NK-92 treated with Interleukin-12 subunit alpha and Interleukin-12 subunit beta, amount 100 ng/mL, for 24 hours (cell line): Measurements from ENCODE around the gene NLGN1.

Experiments used
- DNase-seq: peaks from one replicate; lab custom pipeline; 2025; lab: John Stamatoyannopoulos, UW

The NLGN1 gene

GRCh38 chr3:174285242-174285864 lies 887.8 kb downstream of the NLGN1 start:
- no peak for DNase-seq

- no peak for DNase-seq
Measured at GRCh38 chr3:174287705-174288104, 890.2 kb downstream of the NLGN1 start.

- no peak for DNase-seq
Measured at GRCh38 chr3:174294616-174295015, 897.1 kb downstream of the NLGN1 start.

- DNase-seq, result no peak
Measured at GRCh38 chr3:174295306-174296092, 898.0 kb downstream of the NLGN1 start.

- DNase-seq, result no peak
Measured at GRCh38 chr3:174302746-174303315, 905.3 kb downstream of the NLGN1 start.

GRCh38 chr3:174303907-174304560 lies 906.5 kb downstream of the NLGN1 start:
- DNase-seq, result no peak

GRCh38 chr3:174308736-174309135 lies 911.2 kb downstream of the NLGN1 start:
- no peak for DNase-seq

- DNase-seq, result no peak
Measured at GRCh38 chr3:174310475-174310983, 913.0 kb downstream of the NLGN1 start.

- no peak for DNase-seq
Measured at GRCh38 chr3:174315225-174315624, 917.7 kb downstream of the NLGN1 start.

- no peak for DNase-seq
Measured at GRCh38 chr3:174317005-174317404, 919.5 kb downstream of the NLGN1 start.

GRCh38 chr3:174318181-174318580 lies 920.6 kb downstream of the NLGN1 start:
- DNase-seq, result no peak

- no peak for DNase-seq
Measured at GRCh38 chr3:174321548-174321947, 924.0 kb downstream of the NLGN1 start.

GRCh38 chr3:174322789-174323188 lies 925.2 kb downstream of the NLGN1 start:
- DNase-seq, result no peak

GRCh38 chr3:174325171-174325570 lies 927.6 kb downstream of the NLGN1 start:
- no peak for DNase-seq

GRCh38 chr3:174325834-174326700 lies 928.5 kb downstream of the NLGN1 start:
- DNase-seq, result no peak

- DNase-seq, result no peak
Measured at GRCh38 chr3:174329321-174329720, 931.8 kb downstream of the NLGN1 start.

- no peak for DNase-seq
Measured at GRCh38 chr3:174330303-174330702, 932.8 kb downstream of the NLGN1 start.

GRCh38 chr3:174331095-174331800 lies 933.7 kb downstream of the NLGN1 start:
- DNase-seq, result no peak

- DNase-seq, result no peak
Measured at GRCh38 chr3:174332391-174332790, 934.8 kb downstream of the NLGN1 start.

- no peak for DNase-seq
Measured at GRCh38 chr3:174333640-174334039, 936.1 kb downstream of the NLGN1 start.

- DNase-seq, result no peak
Measured at GRCh38 chr3:174334111-174334510, 936.6 kb downstream of the NLGN1 start.
